ENCODE data around the gene PELI2. TPM values are rescaled to one million over a fixed set of nuclear protein-coding genes. Genes with fewer than 3 reads are reported as not detected.

The PELI2 gene
- total and polyA plus RNA-seq, 8 donors, result 10.3 to 15.0 (median 11.6) TPM

DNA sequence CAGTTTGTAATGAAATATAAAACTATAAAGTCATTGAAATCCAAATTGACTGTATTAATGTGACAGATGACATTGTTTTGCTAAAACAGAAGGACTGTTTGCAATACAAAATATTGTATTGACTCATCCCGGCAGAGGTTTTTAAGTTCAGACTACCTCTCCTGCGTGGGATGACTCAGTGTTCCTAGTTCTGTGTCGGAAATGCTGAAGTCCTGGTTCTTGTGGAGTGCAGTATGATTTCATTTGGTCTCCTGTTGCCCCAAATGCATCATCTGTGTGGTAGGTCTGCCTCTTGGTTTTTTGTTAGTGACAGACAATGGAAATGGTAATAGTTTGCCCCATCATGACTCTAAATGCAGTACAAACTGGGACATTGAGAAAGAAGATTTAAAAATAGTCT is 27.8 kb downstream of the PELI2 start:
- Histone ChIP-seq H3K27me3 (no peaks in the 10 kb centered on the region), H3K36me3 (no peaks in the 10 kb centered on the region), H3K9me3 (no peaks in the 10 kb centered on the region), H3K4me1 (peaks cover 0 to 35% of the 10 kb centered on the region in 2 donors), H3K4me3 (no peak overlapping the region), H3K27ac (no peak overlapping the region)
- TF ChIP-seq CTCF (IDR thresholded peaks at IDR 0.05), result no peak
- peak; percentile 29 for ATAC-seq
- DNase-seq, result no peak
- intact Hi-C loops (cut with DNase I), result no loop called here

- Histone ChIP-seq H3K27me3 (no peaks in the 10 kb centered on the region), H3K4me3 (no peak overlapping the region), H3K36me3 (no peaks in the 10 kb centered on the region), H3K27ac (no peak overlapping the region), H3K4me1 (peaks cover 0 to 35% of the 10 kb centered on the region in 2 donors), H3K9me3 (no peaks in the 10 kb centered on the region)
- intact Hi-C loops (cut with DNase I), result no loop called here
- DNase-seq (no peak), ATAC-seq (no peak)
- no peak for TF ChIP-seq CTCF (IDR thresholded peaks at IDR 0.05)
Observed at GRCh38 chr14:56147449-56147848, 29.2 kb downstream of the PELI2 start.

DNA sequence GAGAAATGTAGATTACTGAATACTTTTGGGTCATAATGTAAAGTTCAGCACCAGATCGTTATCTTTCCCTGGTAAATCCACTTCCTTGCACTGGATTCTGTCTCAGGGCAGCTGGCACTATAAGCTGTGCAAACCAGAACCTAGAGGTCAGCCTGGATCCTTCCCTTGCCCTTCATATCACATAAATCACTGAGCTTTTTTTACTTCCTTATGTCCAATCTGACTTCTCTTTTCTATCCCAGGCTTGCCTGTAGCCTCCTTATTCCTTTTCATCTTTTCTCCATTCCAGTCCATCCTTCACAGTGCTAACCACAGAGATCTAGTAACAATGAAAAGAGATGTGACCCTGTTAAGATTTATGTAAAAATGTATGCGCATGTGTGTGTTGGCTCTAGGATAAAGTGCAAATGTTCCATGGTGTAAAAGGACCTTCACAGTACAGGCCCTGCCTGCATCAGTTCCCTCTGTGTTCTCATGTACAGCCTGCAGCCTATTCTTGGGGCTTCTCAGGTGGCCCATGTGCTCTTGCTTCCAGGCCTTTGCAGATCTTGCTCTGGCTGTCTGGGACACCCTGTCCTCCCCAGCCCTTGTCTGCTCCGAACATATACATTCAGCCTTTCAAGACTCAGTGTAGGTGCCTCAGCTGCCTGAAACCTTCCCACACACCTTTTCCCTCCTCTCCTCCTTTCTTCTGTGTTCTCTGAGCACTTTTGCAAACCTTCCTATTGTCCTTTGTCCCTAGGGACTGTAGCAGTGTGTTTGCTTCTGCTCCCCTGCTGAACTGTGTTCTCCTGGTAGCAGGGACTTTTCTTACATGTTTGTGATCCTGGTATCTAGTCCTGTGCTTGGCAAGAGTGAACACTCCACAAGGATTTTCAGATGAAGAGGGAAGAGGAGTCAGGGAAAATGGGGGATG is 30.0 kb downstream of the PELI2 start:
- no peaks in the 10 kb centered on the region for H3K9me3 ChIP-seq
- peaks cover 0 to 35% of the 10 kb centered on the region in 2 donors for H3K4me1 ChIP-seq
- H3K36me3 ChIP-seq, result no peaks in the 10 kb centered on the region
- no peak overlapping the region for H3K4me3 ChIP-seq
- no peak for DNase-seq
- ATAC-seq, result no peak
- no peak for TF ChIP-seq CTCF (IDR thresholded peaks at IDR 0.05)
- no peaks in the 10 kb centered on the region for H3K27me3 ChIP-seq
- H3K27ac ChIP-seq, result no peak overlapping the region
- intact Hi-C loops (cut with DNase I), result no loop called here

DNA sequence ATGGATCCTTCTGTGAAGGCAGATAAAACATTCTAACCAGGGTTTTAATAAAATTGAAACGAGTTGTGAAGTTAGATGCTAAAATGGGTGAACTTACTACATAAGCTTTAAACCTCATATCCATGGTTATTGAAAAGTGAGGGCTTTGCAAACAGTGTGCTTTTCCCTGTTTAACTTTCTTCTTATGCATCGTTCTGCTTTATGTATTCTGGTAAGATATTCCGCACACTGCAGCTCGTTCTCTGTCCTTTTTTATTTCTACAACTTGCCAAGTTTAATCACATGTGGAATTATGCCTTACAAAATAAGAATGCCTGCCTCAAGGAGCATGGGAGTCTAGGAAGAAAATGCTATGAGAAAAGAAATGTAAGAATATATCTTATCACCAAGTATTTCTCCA is 30.9 kb downstream of the PELI2 start:
- intact Hi-C loops (cut with DNase I), result no loop called here
- H3K36me3 ChIP-seq, result no peaks in the 10 kb centered on the region
- no peaks in the 10 kb centered on the region for H3K9me3 ChIP-seq
- no peak overlapping the region for H3K27ac ChIP-seq
- TF ChIP-seq CTCF (IDR thresholded peaks at IDR 0.05), result no peak
- peaks cover 0 to 35% of the 10 kb centered on the region in 2 donors for H3K4me1 ChIP-seq
- no peak overlapping the region for H3K4me3 ChIP-seq
- no peaks in the 10 kb centered on the region for H3K27me3 ChIP-seq
- ATAC-seq, result no peak
- DNase-seq, result no peak

DNA sequence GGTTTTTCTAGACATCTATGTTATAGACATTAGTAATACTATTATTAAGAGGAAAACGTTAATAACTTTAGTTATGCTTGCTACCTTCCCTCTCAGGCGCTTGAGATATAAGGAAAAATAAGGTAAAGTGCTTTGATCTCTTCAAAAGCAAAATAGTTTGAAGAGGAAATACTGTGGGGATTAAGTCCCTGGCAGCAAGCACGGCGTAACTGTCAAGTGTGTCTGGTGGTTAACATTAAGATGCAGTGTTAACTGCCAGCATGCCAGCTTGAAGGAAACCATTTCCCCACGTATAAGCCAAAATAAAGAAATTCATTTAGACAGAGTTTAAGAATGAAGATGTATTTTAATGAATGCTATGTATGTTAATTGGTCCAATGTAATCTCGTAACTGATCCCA is 31.8 kb downstream of the PELI2 start:
- intact Hi-C loops (cut with DNase I), result no loop called here
- ATAC-seq, result peak; percentile 73
- no peaks in the 10 kb centered on the region for H3K9me3 ChIP-seq

More for the DNA sequence above, 31.8 kb downstream of the PELI2 start:
- Histone ChIP-seq H3K4me1 (peaks cover 0 to 35% of the 10 kb centered on the region in 2 donors), H3K4me3 (no peak overlapping the region), H3K36me3 (no peaks in the 10 kb centered on the region), H3K27me3 (no peaks in the 10 kb centered on the region), H3K27ac (no peak overlapping the region)
- DNase-seq, result no peak
- TF ChIP-seq CTCF (IDR thresholded peaks at IDR 0.05), result no peak
